HG03520 (cell line): ENCODE data around the gene CD83.
A peak's percentile ranks its signal among the peaks of the same experiment; 100 is the strongest.

Experiments used
- ATAC-seq: cut with Tn5 transposase; IDR thresholded peaks from one replicate; pipeline ENCODE4 v1.9.1; 2021; ENCODE audit warnings: mild to moderate bottlenecking, moderate library complexity; ENCODE audit not compliant: unreplicated experiment

Gene CD83

DNA sequence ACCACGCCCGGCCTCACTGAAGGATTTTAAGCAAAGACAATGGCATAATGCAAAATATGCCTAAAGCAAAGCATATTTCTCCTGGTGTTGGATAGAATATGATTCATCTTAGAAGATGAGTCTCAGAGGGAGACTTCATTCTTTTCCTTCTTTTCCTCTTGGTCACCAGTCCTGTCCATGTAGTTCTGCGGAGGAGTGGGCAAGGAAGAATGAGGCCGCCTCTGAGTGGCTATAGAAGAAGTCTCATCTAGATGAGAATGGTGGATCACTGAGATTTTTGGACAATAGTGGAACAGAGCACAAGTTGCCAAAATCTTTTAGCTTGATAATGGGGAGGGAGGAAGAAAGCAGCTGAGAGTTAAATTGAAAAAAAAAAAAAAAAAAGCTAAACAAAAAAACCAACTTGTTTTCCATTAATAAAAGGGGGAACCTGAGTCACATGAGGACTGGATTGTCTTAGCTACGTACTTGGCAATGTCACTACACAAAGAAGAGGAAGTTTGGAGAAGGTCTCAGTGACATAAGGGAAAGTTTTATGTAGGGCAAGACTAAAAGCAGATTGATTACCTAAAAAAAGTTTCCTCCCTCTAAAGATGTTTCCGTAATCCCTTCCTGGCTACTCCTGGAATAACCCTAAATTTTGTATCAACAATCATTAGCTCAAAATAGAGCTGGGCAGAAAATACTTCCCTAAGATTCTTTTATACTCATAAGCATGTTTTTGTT is 6.0 kb downstream of the CD83 start:
- ATAC-seq, result no peak

DNA sequence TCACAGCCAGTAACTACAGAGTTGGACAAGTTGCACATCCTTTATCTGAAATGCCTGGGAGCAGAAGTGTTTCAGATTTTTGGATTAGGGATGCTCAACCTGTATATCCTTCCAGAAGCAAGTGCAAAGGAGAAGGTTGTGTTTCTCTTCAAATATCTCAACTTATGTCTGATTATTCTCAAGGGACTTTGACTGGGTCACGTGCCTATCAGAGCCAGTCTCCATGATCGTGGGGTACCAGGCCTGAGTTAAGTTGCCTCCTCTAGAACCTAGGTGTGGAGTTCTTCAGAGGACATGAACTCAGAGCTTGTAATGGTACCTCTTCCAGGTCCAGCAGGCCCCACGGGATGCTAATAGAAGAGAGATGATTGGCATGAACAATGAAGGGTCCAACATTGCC is 7.8 kb downstream of the CD83 start:
- ATAC-seq, result no peak

DNA sequence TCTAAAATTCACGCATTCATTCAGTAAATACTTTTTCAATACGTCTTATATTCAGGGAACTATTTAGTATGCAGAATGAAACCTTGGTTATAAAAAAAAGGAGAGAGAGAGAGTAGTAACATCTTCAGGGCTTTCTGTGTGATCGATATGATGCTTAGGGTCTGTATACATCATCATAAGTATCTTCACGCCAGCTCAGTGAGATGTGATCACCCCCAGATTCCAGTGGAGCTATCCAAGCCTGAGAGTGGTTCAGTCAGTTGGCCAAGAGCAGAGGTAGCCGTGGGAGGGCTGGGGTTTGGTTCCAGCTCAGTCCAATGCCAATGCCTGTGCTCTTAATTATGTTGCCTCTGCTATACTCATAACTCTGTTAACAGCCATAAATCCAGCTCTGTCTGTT is 8.6 kb downstream of the CD83 start:
- ATAC-seq, result no peak

DNA sequence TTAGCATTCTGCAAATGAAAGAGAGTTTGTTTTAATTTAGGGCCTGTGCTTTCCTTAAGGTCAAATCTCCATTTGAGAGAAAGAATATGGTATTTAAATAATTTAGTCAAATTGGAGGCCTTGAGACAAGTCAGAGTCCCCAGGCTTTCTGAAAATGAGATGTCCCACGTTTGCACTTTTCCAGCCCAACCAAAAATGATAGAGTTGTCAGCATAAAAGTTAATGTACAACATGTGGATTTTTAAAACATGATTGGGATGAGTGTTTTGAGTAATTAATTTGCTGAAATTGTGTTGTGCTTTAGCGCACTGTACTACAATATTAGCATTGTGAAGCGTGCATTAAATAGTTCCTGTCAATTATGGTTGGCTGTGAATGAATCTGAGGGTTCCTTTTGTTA is 10.0 kb downstream of the CD83 start:
- no peak for ATAC-seq

DNA sequence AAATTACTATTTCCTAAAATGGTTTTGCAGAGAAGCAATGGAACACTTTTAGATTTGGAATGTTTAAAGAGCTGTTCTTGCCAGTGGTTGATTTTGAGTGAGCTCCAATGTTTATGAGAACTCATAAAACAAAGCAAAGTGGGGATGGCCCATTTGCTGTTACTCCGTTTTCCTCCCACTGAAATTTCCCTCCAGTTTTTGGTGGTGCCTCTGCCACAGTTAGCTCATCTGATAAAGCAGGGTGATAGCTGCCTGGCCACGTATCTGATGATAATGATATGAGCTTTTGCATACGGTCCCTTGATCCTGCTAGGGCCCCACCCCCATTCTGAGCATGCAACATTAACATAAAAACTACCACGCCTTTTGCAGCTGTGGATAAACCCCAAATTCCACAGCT is 10.4 kb downstream of the CD83 start:
- no peak for ATAC-seq

DNA sequence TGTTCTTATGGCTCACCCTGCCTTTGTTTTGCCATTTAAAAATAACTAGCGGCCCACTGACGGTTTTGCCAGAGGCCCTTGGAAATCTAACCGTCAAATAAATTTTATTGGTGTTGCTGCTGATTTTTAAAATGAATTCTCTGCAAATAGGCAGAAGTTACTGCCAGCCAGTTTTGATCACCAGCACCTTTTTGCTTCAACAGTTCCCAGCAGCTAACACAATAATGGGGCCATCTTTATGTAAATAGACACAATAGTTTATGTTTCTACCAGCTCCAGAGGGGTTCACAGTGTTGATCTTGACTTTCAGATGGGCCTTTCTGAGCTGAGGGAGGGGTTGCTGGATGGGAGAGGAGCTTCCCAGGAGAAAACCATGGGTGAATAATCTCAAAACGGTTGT is 11.2 kb downstream of the CD83 start:
- ATAC-seq, result no peak

DNA sequence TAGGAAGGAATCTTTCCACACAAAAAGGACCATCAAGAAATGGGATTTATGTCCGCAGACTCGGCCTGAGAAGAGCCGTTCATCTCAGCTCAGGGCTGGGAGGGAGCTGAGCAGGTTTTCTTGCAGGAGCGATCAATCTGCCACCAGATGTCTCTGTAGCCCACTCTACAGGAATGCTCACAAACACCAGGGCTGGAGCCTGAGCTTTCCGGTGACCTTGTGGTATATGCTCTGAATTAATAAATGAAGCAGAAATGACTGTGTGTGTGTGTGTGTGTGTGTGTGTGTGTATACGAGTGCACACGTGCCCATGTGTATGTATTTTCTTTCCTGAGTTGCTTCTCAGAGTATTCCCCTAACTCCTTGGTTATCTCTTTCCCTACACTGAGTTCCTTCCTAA is 12.0 kb downstream of the CD83 start:
- ATAC-seq, result no peak

DNA sequence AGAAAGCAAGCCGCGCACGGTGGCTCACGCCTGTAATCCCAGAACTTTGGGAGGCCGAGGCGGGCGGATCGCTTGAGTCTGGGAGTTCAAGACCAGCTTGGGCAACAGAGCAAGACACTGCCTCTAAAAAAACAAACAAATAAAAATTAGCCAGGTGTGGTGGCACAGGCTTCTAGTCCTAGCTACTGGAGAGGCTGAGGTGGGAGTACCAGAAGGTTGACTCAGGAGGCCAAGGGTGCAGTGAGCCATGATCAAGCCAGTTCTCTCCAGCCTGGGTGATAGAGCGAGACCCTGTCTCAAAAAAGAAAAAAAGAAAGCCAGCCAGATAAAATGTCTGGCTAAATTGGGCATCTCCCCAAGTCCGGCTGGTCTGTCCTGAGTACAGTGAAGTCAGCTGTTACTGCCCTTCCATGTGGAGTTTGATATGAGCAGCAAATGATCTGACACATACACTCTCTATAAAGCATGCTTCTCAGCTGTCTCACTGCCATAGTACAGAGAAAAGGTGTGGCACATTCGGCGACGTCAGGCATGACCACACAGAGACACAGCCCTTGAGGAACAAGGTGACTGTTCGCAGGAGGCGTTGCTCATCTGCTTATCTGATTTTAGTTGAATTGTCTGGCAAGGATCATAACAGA is 13.0 kb downstream of the CD83 start:
- ATAC-seq, result no peak

DNA sequence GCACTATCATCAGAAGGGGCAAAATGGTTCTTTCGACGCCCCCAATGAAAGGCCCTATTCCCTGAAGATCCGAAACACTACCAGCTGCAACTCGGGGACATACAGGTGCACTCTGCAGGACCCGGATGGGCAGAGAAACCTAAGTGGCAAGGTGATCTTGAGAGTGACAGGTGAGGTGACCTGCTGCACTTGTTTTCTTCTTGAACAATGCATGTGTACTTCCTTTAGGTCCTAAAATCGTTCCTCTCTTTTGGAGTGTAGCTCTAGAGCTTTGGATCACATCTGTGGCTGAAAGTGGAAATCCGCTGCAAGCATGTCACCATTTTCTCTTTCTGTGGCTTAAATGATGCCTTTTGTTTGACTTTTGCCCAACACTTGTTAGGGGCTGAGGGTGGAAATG is 14.0 kb downstream of the CD83 start:
- ATAC-seq, result no peak

DNA sequence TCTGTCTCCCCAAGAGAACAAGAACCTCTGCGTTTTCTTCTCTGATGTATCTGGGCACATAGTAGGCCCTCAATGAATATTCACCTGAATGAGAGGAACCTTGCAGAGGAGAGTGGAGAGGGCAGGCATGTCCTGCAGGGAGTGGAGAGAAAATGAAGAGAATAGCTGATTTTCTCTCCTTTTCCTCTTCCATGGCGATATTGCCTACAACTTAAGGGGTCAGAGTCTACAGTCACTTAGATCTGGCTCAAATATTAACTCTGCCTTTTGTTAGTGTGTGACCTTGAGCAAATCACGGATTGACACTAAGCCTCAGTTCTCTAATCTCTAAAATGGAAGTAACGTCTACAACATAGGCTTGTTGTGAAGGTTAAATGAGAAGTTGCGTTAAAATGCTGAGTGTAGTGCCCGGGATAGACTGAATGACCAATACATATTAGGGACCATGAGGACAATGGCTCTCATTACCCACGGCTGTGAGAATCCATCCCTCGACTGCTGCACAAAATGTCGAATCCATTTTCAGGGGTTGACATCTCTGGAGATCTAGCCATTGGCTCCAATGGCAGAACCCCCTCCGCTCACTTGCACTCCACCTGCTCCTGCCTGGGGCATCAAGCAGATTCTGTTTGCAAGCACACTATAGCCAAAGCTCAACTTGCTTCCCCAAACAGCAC is 14.8 kb downstream of the CD83 start:
- ATAC-seq, result no peak

DNA sequence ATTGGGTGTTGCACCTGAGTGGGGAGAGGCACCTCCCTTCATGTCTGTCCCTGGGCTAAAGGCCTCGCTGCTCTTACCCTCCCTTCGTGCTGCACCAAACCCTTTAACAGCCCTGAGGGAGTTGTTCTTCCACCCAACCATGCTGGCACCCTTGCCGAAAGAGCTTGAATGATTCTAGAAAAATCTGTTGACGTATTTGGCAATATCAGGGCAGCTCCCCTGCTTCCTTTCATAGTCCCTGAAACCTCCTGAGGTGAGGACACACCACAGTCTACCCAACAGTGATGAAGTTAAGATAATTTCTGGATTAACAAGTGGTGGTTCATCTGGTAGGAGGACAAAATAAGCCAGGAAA is 15.3 kb downstream of the CD83 start:
- no peak for ATAC-seq

DNA sequence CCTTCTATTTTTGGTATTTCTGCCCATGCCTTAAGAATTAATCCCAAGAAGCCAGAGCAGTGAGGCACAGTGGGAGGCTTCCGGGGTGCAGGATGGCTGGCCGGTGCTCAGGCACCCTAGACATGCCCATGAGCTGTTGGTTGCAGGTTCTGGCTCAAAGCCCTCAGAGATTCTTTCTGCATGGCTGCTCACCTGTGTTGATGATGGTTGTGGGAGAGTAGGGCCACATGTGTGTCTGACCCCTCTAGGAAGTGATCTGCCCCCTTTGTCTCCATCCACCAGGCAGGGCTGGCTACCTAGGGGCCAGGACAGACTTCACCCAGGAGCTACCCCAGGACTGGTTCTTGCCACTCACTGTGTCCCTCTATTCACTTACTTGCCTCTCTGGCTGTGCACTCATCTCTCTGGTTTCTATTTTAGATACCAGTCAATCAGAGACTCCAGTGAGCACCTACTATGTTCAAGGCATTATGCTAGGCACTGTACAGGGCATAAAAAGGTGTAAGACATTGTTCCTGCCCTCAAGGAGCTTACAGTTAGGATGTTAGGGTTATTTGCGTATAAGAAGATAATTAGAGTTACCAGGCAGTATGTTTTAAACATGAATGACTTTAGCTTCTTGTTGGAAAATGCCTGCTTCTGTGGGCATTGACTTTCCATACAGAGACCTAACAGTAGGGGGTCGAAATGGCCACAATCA is 16.8 kb downstream of the CD83 start:
- no peak for ATAC-seq

DNA sequence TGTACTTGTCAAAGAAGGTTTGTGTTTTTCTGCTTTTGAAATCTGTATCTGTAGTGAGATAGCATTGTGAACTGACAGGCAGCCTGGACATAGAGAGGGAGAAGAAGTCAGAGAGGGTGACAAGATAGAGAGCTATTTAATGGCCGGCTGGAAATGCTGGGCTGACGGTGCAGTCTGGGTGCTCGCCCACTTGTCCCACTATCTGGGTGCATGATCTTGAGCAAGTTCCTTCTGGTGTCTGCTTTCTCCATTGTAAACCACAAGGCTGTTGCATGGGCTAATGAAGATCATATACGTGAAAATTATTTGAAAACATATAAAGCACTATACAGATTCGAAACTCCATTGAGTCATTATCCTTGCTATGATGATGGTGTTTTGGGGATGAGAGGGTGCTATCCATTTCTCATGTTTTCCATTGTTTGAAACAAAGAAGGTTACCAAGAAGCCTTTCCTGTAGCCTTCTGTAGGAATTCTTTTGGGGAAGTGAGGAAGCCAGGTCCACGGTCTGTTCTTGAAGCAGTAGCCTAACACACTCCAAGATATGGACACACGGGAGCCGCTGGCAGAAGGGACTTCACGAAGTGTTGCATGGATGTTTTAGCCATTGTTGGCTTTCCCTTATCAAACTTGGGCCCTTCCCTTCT is 18.4 kb downstream of the CD83 start:
- ATAC-seq, result no peak

DNA sequence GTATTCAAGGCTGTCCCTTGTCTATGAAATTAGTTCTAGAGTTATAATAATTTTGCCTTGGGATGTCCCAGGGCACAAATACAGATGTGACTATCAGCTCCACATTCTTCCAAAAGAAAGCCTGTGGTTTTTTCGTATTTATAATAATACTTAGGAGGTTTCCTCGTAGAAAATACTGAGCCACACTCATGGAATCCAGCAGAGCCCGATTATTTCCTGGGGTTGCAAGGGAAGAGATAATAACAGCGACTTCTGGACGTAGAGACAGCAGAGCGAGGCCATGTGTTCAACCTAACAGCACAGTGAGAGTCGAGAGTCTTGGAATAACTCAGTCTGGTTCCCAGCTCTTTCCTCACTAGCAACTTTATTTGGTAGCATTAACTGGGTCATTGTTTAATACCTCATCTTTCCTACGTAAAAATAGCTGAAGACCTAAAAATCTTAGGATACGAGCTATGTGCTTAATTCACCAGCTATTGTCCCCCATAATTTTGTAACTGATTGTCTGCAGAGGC is 21.2 kb downstream of the CD83 start:
- ATAC-seq, result no peak

DNA sequence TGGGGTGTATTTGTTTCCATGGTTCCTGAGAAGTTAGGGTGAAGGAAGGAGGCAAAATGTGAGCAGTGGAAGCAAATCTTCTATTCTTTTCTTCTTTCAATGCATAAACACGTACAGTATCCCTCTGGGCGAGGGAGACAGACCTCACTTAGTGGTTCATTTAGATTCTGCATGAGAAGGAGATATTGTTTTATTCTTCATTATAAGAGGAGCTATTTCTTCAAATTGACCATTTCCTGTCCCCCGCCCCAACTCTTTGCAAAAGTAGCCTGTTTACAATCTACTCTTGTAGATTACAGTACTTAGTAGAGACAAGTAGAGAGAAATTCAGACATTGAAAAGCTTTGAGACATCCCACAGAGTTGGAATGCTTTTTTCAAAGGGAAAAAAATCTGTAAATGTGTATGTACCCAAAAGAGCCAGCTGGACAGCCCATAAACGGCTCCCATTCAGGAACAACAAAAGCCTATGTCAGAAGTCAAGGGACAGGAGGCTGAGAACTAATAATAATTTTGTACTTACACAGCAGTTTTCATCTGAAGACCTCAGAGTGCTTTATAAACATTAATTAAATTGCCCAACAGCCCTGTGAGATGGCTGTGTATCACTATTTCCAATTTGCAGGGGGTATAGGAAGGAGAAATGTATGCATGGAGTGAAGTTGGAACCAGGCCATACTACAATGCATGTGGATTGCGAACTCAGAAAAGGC is 23.9 kb downstream of the CD83 start:
- ATAC-seq, result no peak

DNA sequence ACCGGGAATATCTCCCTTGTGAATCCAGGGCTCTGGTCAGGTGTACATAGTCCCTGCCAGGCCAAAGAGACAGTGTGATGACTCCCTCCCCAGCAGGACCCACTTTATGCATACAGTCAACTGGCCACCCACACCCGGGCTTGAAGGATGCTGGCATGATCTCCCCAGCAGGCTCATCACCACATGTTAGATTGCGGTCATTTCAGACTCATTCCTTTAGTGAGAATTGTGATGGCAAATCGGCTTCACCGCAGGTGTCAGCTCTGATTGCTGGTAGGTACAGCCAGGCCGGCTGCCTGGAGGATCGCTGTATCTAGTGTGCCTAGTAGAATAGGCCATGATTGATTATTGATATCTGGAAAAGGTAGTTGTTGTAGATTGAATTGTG is 24.5 kb downstream of the CD83 start:
- ATAC-seq, result no peak

DNA sequence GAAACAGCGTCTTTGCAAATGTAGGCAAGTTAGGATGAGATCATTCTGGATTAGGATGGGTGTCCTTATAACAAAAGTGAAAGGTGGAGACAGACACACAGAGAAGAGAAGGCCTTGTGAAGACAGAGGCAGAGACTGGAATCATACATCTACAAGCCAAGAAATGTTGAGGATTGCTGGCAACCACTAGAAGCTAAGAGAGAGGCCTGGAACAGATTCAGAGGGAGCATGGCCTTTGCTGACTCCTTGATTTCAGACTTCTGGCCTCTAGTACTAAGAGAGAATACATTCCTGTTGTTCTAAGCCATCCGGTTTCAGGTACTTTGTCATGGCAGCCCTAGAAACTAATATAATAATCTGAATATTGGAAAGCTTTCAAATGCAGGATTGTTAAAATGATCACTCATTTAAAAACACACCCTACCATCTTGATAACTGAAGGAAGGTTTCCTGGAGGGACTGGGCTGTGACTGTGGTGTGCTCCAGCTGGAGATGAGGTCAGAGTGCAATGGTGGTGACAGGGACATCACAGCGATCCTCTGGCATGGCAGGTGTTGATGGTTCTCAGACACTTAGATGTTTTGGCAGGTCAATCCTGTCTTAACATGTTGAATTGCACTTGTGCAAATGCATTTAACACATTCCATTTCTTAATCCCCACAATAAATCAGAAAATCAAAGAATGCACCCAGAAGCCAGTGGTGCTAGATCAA is 25.1 kb downstream of the CD83 start:
- ATAC-seq, result no peak

DNA sequence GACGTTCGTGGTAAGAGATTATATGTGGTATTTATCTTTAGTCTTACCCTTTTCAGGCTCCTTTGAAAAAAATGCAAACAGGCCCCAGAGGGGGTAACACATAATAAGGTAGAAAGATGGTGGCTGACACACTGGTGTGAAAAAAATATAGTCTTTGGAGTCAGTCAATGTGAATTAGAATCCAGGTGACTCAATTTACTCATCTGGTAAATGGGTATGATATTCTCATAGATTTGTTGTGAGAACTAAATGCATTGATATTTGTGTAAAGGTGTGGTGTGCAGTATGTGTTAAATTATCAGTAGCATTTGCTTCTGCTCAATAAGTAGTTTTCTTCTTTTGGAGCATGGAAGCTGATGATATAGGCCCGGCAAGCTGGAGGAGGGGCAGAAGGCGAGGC is 25.7 kb downstream of the CD83 start:
- ATAC-seq, result no peak

DNA sequence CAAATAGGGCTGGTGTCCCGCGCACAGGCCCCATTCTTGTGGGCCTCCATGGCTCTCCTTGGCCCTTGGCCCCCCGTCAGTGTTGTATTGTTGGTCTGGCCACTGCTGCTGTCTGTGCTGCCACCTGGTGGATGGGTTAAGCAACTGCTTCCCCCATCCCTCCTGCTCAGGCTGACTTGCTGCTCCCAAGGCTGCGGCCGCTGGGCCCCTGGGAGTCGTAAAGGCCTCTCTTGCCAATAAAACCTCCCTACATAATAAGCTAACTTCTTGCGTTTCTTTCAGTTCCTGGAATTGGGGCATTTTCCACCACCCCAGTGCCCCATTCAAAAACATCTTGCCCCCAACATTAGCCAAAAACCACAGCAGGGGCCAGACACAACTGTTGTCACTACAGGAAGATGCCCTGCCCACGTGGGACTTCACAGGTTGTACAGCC is 27.1 kb downstream of the CD83 start:
- peak; percentile 82 for ATAC-seq
